NAMALWA (cell line): ENCODE data around the gene EPG5.
"Not testable (repeated sequence)": the region's sequence is repeated elsewhere in the genome, so short reads cannot be mapped to it uniquely, and the experiment has no call there.

ENCODE experiments used
- DNase-seq: peaks from one replicate; pipeline ENCODE4 v3.0.0-alpha.2; 2015; ENCODE audit warnings: low spot score

EPG5 gene

GRCh38 chr18:45967007-45967706, at the start of gene EPG5:
Gene EPG5 (minus strand): TSS chr18:45967329. CDS start chr18:45967239, 90 bp downstream.
- DNase-seq = peak; percentile 94

GRCh38 chr18:46013484-46014189, 46.5 kb upstream of the EPG5 start:
- peak; percentile 53 for DNase-seq

GRCh38 chr18:46010676-46011075, 43.5 kb upstream of the EPG5 start:
- DNase-seq = no peak

GRCh38 chr18:46010050-46010449, 42.9 kb upstream of the EPG5 start:
- DNase-seq = no peak

GRCh38 chr18:46009125-46009840, 42.2 kb upstream of the EPG5 start:
- no peak for DNase-seq

GRCh38 chr18:46008531-46008930, 41.4 kb upstream of the EPG5 start:
- DNase-seq = no peak

GRCh38 chr18:46007165-46007564, 40.0 kb upstream of the EPG5 start:
- DNase-seq = no peak

GRCh38 chr18:46002934-46003333, 35.8 kb upstream of the EPG5 start:
- no peak for DNase-seq

- no peak for DNase-seq
These were observed 34.8 kb upstream of the EPG5 start for GRCh38 chr18:46001892-46002291.

GRCh38 chr18:46001074-46001473, 33.9 kb upstream of the EPG5 start:
- DNase-seq = no peak

GRCh38 chr18:45999536-45999935, 32.4 kb upstream of the EPG5 start:
- DNase-seq = no peak

GRCh38 chr18:45998244-45998643, 31.1 kb upstream of the EPG5 start:
- no peak for DNase-seq

GRCh38 chr18:45997700-45998151, 30.6 kb upstream of the EPG5 start:
- no peak for DNase-seq

- DNase-seq = no peak
These were observed 28.3 kb upstream of the EPG5 start for GRCh38 chr18:45995461-45995860.

GRCh38 chr18:45993438-45993837, 26.3 kb upstream of the EPG5 start:
- no peak for DNase-seq

- not testable (repeated sequence) for DNase-seq
These were observed 25.4 kb upstream of the EPG5 start for GRCh38 chr18:45992527-45992926.

- no peak for DNase-seq
These were observed 24.7 kb upstream of the EPG5 start for GRCh38 chr18:45991788-45992187.

- no peak for DNase-seq
These were observed 17.6 kb upstream of the EPG5 start for GRCh38 chr18:45984546-45985235.

GRCh38 chr18:45981821-45982220, 14.7 kb upstream of the EPG5 start:
- DNase-seq = no peak

GRCh38 chr18:45980229-45980628, 13.1 kb upstream of the EPG5 start:
- DNase-seq = no peak

GRCh38 chr18:45978084-45978483, 11.0 kb upstream of the EPG5 start:
- DNase-seq = no peak

- no peak for DNase-seq
These were observed 9.8 kb upstream of the EPG5 start for GRCh38 chr18:45976974-45977373.
